Femur (tissue), 1 donor: Measurements from ENCODE around the gene POLR3F.
"Not testable (repeated sequence)": the region's sequence is repeated elsewhere in the genome, so short reads cannot be mapped to it uniquely, and the experiment has no call there.

Experiments used
- DNase-seq: peaks from one replicate; pipeline ENCODE4 v3.0.0-alpha.2; 2017

Gene POLR3F

DNA sequence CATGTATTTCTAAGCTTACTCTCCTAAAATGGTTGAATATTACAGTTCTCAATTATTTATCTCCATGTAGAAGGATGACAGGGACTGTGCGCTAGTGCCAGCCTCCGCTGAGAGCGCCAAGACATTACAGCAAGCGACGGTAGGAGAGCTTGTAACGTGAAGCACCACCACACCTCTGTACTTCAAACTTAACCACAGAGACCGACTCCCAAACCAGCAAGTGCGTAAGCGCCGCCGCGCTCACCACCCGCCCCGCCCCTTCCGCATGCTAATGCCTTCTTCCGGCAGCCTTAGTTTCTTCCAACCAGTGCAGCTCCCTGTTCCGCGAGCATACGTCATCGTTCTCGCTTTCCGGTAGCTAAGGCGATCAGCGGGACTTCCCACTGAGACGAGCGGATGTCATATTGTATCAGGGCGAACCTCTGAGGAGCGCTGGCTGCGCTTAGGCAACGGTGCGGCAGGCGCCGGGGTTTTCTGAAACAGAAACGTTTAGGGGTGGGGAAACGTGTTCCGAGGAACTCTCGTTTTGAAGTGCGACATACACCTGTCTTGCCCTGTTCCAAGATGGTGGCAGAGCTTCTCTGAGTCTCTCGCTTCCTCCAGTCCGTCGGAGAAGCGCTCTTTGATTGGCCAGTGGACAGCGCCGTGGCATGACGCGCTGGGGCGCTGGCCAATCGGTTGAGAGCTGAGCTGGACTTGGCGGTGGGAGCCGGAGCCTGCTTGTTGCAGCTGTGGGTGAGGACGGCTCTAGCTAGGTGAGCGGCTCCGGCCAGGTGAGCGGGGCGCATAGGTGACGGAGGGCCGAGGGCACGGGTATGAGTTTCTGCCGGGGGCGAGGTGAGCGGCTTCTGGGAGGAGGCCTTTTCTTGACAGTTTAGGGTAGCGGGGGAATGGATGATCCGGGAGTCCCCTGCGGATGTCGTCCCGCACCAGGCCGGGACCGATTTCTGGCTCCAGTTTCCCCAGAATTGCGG is 40.3 kb downstream of the POLR3F start, which contains the start of gene SEC23B:
TSS of gene SEC23B (plus strand) at position 723 of the 974 bp plus-strand sequence. CDS start 2,896 bp downstream, outside the sequence.
- DNase-seq: peak; percentile 98

DNA sequence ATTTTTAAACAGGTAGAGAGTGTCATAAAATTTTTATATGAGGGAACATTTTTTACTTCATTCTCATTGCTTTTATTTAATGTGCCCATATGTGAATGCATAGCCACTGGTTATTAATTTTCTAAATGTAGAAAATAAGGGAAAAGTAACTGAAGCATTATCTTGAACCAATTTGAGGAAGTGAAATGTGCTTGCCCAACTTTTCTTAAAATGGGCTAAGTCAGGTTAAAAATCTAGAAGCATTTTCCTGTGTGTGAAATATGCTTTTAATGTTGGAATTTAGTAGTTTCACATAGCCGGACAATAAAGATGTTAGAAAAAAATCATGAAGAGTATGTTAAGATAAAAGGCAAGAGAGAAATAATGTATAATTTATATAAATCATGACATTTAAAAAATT is 44.4 kb downstream of the POLR3F start:
- no peak for DNase-seq

DNA sequence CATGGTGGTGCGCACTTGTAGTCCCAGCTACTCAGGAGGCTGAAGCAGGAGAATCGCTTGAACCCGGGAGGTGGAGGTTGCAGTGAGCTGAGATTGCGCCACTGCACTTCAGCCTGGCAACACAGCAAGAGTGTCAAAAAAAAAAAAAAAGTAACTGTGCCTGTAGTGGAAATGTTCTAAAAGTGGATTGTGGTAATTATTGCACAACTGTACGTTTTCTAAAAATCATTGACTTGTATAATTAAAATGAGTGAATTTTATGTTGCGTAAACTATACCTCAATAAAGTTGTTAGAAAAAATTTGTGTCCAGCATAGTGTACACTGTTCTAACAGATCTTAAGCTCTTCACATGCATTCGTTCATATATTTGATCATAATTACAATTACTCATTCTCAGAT is 46.0 kb downstream of the POLR3F start:
- DNase-seq: no peak

DNA sequence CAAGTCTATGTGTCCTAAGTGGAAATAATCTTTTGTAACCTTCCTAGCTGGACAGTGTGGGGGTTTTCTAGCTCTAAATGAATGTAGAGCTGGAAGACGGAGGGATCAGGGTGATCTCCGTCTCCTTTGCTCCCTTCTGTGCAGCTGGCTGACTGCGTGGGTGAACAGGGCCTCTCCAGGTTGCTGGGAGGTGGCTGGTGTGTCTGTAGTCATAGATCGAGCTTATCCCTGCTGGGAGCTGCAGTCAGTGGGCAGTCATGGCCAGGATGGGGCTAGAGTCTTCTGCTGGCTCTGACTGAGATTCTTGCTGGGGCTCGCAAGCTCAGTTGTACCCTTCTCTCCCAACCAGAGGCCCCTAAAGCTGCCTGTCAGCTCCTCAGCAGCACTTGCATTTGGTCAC is 46.9 kb downstream of the POLR3F start:
- DNase-seq: no peak

DNA sequence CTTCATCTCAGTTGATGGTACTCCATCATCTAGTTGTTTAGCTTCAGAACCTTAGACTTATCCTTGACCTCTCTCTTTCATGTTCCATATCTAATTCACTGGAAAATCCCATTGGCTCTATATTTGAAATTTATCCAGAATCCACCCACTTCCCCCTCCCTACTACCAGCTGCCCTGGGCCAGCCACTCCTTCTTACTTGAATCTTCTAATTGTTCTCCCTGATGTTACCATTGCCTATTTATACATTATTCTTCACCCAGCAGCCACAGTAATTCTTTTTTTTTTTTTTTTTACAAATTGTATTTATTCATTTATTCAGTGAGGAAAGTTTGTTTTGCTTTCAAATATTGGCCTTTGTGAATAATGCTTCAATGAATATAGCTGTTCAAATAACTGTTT is 48.8 kb downstream of the POLR3F start:
- no peak for DNase-seq

DNA sequence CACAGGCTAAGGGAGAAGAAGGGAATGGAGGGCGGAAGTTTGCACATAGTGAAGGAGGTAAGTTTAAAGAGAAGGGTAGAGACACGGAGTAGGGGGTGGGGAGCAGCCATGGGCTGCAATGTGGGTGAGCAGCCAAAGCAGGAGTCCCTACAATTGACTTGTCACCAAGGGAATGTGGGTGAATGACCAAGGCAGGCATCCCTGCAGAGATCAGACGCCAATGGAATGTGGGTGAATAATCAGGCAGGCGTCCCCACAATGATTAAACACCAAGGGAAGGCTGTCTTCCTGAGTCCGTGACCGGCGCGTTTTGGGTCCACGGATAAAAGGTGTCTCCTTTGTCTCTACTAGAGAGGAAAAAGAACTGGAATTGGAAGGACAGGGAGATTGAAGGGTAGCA is 54.9 kb downstream of the POLR3F start:
- not testable (repeated sequence) for DNase-seq

DNA sequence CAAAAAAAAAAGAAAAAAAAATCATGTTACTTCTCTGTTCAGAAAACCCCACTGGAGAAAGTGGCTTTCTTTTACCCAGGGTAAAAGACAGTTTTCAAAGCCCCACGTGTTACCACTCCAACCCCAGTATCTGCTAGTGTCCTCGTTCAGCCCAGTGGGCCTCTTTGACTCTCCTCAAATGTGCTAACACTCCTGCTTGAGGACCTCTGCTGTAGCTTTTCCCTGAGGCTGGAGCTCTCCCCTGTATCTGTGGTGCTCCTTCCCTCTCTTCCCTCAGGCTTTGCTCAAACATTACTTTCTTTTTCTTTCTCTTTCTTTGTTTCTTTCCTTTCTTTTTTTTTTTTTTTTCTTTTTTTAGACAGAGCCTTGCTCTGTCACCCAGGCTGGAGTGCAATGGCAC is 55.9 kb downstream of the POLR3F start:
- no peak for DNase-seq

DNA sequence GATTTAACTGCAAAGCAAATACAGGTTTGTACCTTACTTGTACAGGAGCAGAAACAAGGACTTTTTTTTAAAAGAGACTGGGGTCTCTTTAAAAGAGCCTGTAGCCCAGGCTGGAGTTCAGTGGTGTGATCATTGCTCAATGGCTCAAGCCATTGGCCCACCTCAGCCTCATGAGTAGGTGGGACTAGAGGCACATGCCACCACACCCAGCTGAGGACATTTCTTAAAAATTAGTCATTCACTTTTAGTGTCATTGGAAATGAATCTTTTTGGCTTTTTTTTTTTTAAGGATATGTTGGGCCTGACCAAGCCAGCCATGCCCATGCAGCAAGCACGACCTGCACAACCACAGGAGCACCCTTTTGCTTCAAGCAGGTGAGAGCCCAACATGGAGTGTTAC is 57.5 kb downstream of the POLR3F start:
- DNase-seq: no peak

DNA sequence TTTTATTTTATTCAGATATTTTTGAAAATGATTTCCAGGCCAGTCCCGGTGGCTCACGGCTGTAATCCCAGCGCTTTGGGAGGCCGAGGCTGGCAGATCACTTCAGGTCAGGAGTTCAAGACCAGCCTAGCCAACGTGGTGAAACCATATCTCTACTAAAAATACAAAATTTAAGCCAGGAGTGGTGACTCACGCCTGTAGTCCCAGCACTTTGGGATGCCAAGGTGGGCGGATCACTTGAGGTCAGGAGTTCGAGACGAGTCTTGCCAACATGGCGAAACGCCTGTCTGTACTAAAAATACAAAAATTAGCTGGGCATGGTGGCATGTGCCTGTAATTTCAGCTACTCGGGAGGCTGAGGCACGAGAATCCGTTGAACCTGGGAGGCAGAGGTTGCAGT is 59.6 kb downstream of the POLR3F start:
- not testable (repeated sequence) for DNase-seq

DNA sequence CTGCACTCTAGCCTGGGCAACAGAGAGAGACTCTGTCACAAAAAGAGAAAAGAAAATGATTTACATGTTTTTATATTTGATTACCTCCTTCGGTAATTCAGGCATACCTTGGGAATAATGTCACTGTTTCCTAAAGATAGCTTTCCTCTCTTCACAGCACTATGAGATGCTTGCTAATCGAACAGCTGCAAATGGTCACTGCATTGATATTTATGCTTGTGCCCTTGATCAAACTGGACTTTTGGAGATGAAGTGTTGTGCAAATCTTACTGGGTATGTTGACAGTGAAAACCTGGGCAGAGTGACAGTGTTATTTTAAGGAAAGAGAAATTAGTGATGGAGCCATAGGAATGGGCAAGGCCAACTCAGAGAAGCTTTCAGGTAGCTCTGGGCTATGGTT is 60.1 kb downstream of the POLR3F start:
- no peak for DNase-seq

DNA sequence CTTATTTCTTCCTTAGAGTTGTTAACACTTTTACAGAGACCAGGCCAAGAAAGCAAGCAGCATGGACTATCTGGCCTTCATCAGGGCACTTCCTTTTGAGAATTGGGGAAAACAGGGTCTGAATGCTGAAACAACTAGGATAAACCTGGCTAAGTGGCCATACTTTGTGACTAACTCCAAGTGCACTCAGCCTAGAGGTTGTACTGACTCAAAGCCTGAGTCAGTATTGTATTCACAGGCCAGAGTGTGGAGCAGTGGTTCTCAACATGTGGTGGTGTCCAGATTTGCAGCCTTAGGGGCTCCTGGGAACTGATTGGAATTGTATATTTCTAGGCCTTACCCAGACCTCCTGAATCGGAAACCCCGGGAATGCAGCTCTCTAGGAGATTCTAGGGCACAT is 60.6 kb downstream of the POLR3F start:
- no peak for DNase-seq

DNA sequence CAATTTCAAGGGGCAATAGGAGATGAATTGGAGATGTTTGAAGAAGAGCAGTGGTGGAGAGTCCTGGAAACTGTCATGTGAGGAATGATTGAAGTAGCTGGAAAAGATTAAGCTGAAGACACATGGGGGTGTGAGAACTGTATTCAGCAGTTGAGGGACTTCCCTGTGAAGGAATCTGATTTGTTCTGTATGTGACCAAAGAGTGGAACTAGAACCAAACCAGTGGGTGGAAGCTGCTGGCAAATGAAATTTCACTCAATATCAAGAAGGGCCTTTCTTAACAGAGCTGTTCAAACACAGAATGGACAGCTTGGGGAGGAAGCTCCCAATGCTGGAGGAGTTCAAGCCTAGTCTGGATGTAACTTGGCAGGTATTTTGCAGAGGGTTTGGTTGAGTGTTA is 61.9 kb downstream of the POLR3F start:
- DNase-seq: no peak

DNA sequence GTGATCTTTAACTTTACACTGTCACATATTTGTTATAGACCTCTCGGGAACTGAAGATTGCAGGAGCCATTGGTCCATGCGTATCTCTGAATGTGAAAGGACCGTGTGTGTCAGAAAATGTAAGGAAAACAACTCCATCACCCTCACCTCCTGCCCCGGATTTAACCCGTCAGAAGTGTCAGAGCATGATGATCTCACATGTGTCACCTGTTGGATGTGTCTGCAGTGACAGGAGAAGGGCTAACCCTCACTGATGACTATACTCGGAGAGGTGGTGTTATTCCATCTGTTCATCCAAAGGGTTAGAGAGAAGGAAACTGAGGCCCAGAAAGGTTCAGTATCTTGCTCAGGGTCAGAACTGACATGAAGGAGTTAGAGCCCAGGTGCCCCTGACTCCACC is 65.4 kb downstream of the POLR3F start:
- DNase-seq: no peak

DNA sequence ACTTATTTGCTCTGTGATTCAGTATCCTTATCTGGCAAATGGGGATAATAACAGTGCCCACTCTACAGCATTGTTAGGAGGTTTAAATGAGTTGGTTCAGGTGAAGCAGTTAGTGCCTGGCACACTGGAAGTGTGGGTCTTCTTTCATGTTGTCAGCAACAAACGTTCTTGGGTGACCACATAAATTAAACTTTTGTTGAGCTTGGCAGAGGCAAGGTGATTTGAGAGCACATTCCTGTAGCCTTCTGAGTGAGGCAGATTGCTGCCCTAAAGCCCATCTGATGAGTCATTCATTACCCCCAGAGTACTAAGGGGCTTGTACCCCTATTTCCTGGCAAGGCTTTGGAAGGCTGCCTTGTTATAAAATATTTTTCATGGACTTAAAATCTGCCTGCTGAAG is 66.3 kb downstream of the POLR3F start:
- DNase-seq: no peak

DNA sequence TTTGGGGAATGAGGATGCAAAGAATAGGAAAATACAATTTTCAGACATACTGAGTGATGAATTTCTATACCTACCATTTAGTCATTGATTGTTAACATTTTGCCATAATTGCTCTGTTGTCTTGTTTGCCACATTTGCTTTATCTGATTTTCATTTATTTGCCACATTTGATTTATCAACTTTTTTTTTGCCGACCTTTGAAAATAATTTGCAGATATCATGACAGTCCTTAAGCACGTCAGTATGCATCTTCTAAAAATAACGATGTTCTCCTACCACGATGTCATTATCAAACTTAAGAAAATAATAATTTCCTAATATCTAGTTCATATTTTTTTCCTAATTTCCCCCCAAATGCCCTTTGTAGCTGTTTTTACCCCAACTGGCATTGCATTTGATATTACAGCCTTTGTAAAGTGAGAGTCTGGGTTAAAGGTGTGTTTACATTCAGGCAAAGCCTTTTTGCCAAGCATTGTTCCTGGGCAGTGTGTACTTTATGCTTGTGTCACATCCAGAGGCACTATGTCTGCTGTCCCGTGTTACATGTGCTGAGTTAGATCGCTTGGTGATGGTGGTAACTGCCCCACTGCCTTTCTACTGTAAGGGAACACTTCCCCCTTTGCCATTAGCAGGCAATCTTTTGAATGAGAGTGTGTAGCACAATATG is 66.9 kb downstream of the POLR3F start:
- DNase-seq: no peak
